Stimulated activated CD4-positive, alpha-beta T cell treated with anti-CD3 and anti-CD28 coated beads, TNF-alpha, amount 100 ng/mL, for 48 hours (primary cell): ENCODE results near the gene DDX20.

Experiments used
- DNase-seq, 3 donors: peaks; one replicate each; pipeline ENCODE4 v3.0.0-alpha.2; 2020; ENCODE audit warnings: low read depth in 3 of 3

DDX20 gene, protein sequence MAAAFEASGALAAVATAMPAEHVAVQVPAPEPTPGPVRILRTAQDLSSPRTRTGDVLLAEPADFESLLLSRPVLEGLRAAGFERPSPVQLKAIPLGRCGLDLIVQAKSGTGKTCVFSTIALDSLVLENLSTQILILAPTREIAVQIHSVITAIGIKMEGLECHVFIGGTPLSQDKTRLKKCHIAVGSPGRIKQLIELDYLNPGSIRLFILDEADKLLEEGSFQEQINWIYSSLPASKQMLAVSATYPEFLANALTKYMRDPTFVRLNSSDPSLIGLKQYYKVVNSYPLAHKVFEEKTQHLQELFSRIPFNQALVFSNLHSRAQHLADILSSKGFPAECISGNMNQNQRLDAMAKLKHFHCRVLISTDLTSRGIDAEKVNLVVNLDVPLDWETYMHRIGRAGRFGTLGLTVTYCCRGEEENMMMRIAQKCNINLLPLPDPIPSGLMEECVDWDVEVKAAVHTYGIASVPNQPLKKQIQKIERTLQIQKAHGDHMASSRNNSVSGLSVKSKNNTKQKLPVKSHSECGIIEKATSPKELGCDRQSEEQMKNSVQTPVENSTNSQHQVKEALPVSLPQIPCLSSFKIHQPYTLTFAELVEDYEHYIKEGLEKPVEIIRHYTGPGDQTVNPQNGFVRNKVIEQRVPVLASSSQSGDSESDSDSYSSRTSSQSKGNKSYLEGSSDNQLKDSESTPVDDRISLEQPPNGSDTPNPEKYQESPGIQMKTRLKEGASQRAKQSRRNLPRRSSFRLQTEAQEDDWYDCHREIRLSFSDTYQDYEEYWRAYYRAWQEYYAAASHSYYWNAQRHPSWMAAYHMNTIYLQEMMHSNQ

DNA sequence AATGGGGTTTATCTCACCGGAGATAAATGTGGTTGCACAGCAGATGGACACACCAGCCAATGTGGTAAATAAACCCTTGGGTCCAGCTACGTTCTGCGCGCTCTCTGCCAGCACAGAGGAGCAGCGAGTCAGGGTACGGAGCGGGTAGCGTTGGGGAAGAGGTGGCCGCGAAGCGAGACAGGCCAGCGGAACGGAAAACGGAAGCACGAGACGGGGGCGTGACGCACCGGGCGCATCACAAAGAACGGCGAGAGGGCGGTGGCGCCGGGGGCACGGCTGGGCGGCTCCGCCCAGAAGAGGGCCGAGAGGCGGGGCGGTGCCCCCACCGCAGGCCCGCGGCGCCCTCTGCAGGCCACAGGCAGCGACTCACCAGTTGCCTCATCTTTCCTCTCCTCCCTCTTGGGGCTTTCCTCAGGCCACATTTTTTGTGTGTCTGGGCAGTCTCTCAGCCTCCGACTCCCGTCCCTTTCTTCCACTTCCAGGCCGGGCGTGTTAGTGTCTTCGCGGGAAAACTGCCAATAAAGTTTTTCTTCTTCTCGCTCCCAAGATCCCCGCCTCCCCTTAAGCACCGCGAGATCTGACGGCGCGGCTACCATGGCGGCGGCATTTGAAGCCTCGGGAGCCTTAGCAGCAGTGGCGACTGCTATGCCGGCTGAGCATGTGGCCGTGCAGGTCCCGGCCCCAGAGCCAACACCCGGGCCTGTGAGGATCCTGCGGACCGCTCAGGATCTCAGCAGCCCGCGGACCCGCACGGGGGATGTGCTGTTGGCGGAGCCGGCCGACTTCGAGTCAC is at the start of gene DDX20:
Gene DDX20, plus strand, starts transcription at position 571 of the 793 bp plus-strand sequence. Its CDS starts 24 bp downstream, at position 595.
- DNase-seq, result peak; percentile 85 to 87 (median 86)

DNA sequence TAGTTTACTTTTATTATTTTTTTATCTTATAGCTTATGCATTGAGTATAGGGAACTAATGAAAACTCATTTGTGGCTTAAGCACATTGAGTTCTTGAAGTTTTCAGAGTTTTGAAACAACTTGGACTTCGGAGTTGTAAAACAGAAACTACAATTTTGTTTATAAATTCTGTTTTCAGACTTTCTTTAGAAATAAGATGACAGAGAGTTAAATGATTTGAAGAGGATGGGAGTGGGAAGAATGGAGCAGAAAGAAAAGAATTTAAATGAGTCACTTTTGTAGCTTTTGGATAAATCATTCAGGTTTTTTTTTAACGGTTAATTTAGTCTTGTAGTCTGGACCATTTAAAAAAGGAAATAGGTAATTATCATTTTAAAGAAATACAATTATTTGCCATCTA is 48.8 kb upstream of the DDX20 start:
- DNase-seq, result no peak

DNA sequence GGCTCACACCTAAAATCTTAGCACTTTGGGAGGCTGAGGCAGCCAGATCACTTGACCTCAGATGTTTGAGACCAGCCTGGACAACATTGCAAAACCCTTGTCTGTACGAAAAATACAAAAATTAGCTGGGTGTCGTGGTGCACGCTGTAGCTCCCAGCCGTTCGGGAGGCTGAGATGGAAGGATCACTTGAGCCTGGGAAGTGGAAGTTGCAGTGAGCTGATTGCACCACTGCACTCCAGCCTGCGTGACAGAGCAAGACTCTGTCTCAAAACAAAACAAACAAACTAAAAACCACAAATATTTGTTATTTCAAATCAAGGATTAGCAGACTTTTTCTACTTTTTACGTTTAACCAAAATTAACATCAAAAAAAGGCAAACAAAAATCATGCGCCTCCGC is 47.8 kb upstream of the DDX20 start:
- no peak for DNase-seq

DNA sequence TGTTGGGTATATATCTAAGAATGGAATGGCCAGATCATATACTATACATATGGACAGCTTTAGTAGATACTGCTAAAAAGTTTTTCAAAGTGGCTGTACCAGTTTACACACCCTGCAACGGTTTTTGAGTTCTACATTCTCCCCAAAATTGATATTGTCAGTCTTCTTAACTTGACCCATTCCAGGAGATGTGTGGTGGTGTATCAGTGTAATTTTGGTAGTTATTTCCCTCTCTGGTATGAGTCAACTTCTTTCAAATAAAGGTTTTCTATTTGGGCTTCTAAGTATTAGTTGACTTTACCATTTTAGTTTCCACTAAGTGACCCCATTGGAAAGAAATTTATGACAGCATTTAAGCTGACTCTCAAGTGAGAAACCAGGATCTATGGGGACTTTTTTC is 45.7 kb upstream of the DDX20 start:
- DNase-seq, result no peak

DNA sequence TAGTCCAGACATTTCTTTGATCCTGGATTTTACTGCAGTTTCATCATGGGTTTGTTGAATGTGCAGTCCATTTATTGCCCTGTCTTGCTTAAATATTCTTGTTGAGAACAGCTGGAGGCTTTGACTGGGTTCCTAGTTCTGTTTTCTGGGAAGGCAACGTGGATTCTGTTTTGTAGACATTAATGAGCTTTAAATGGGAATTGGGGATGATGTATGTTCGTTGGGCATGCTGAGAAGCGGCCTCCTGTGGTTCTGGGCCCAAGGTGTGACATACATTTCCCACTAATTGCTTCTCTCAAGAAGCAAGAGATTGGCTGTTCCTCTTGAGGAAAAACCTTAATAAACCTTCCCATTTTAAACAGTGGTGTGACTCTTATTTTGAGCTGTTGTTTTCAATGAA is 39.4 kb upstream of the DDX20 start:
- DNase-seq, result no peak

DNA sequence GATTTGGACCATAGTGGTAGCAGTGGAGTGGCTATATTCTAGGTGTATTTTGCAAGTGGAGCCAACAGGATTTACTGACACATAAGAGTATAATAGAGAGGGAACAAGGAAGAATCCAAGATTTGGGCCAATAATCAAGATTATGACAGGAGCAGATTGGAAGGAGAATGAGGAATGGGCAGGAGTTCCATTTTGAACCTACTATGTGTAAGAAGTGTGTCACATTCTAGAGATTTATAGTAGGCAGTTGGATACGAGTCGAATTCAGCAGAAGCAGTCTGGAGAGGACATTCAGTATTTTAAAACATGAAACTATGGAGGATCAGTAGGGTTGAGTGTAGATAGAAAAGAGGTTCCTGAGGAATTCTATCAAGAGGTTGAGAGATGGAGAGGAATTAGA is 38.3 kb upstream of the DDX20 start:
- no peak for DNase-seq

DNA sequence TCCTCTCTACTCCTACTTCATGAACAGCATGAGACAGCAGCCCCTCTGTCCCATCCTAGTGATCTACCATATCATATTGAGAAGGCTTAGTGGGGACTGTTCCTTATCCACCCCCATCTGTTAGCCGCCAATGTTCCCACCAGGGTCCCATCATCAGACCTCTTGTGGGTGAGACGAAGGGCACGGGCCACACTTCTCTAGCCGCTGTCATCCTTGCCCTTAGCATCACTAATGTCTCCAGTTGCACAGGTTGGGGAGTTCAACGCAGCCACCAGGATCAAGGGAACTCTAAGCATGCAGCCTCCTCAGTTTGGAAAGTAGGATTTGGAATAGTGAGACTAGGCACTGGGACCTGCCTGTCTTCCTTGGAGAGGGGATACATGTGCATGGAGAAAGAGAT is 36.6 kb upstream of the DDX20 start:
- DNase-seq, result no peak

DNA sequence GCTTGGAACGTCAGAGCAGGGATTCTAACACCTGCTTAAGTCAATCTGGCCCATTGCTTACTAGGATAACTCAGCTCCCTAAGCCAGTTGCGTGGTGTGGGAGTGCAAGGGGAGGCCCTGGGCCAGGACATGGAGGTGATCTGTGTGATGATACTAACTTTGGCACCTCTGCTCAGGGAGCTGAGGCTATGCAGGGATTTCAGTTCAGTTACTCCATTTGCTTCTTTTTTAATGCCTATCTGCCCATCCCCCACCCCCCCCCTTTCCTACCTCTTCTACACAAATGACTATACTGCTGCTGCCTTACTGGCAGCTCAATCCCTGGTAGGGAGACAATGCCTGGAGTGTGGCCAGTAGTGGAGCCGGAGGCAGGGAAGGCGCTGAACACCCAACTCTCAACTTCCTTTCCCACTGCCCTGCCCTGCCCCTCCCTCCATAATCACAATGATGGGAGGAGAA is 36.0 kb upstream of the DDX20 start:
- no peak for DNase-seq

DNA sequence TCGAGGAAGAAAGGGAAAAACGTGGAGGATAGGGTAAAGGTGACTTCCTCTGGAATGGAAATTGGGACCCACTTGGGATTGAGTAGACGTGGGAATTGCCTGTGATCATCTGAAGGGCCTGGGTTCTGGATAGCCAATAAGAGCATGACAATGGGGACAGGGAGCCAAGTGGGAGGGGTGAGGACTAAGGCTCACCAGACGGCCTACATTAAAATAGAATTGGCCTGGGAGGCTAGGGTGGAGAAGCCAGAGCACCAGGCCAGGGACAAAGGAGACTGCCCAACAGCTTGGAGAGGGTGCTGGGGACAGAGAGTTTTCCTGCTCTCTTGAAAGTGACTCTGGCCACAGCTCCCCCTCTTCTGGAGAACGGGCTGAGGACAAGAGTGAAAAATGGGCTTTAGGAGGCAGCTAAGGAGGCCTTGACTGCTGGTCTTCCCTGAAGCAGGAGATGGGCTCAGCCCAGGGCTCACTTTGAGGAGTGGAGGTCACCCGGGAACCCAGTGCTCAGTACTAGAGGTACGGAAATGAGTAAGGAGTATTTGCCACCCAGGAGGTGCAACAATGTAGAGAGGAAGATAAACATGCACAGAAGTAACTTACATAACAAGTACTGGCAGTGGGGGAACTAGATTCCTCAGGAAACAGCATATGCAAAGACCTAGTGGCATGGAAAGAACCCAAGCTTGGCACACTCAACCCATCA is 35.3 kb upstream of the DDX20 start:
- no peak for DNase-seq

DNA sequence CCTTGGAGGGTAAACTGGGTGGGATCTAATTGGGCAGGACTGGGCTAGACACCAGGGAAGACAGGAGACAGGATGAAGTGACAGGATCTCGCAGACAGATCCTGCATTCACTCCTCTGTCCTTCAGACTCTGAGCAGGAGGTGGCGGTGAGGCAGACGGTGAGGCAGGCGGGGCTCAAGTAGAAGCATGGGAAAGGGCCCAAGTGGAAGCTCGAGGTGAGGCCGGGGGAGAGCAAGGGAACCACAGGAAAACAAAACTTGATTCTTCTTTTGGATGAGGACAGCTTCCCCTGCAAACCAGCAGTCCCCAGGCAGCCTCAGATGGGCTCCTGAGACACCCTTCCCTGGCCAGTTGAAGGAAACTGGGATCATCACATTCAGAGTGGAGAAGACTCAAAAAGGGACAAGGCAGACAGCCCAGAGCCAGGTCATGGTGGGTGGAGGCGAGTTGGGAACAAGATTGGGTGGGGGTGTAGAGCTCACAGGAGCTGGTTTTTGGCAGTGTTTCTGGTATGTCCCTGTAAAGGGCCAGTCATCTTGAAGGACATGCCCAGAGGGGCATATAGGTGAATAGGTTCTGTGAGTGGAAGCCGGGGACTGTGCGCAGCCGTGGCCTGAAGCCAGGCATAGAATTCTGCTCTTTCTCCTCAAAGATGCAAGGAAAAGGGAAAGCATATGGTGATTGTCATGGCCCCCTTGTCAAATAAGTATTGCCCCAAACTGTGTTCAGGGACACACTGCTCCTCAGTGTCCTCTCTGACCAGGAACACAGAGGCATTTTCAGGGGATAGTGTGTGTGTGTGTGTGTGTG is 34.5 kb upstream of the DDX20 start:
- DNase-seq, result no peak

DNA sequence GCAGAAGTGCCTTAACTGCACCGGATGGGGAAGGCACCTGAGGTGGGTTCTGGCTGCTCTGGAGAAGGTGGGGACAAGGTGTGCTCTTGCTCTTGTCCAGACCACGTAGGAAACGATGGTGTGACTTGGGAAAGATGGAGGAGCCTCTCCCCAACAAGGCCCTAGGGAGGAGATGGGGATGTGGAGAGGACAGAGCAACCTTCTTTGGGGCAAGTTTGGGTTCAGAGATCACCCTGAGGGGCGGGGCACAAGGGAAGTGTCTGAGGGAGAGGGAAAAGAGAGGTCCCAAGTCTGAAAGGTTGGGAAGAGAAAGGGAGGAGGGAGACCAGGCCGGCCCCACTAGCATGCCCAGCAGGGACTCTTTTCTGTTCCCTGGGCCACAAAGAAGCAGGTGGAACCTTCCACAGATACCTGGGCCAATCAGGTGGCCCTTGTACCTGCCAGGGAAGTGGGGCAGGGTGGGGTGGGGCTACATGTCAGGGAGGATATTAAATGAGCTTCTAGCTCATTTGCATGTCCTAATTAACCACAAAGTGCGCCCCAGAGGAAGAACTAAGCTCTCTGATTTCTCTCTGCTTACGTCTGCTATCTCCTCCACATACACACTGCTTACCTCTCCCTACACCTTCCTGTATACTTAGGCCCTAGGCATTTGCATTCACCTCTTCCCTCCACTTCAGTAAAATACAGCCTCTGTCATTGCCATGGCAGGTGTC is 32.5 kb upstream of the DDX20 start:
- no peak for DNase-seq

DNA sequence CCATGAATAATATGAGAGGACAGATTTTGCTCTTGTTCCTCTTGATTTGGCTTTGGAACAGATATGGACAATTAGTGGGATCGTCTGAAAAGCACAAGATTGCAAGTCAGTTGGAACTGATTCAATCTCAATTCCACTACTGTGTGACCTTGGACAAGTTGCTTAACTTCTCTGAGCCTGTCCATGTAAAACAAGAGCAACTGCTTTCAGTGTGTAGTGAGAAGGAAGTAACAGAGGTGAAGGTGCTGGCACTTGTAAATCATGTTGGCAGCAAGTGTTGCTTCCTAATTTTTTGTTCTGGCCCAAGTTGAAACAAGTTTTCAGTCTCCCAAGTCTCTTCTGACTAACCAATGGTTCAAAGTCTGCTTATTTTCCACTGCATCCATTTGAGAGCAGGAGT is 31.8 kb upstream of the DDX20 start:
- no peak for DNase-seq

DNA sequence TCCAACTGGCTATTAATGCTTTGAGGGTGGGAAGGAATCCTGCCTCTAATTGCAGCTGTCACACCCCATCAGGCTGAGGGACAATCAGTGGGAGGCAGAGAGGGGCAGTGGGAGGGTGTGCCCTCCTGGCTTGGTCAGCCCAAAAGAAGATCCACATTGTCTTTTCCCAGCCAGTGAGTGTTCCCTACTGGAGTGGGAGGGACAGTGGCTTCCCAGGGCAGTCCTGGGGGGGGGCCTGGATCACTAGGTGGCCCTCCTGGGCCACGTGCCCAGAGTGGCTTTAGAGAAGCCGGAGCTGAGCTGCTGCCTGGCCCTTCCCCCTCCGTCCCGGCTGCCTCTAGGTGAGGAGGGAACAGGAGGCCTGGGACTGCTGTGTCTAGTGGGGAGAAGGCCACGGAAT is 30.5 kb upstream of the DDX20 start:
- DNase-seq, result no peak

DNA sequence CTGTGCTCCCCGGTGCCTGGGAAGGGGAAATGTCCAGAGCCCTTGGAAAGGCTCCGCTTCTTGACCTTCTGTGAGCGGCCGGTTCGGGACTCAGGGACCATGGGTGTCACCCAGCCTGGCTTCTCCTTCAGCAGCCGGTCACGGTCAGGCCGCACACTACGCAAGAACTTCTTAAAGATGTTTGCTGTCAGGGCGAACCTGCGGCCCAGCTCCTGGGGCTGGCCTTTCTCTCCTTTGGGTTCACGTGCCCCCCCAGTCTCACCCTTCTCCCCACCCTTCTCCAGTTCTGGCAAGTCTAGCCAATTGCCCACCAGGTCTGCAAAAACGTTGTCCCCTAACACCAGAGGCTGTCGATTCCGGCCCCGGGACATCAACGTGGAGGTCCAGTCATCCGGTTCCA is 28.6 kb upstream of the DDX20 start:
- DNase-seq, result no peak

DNA sequence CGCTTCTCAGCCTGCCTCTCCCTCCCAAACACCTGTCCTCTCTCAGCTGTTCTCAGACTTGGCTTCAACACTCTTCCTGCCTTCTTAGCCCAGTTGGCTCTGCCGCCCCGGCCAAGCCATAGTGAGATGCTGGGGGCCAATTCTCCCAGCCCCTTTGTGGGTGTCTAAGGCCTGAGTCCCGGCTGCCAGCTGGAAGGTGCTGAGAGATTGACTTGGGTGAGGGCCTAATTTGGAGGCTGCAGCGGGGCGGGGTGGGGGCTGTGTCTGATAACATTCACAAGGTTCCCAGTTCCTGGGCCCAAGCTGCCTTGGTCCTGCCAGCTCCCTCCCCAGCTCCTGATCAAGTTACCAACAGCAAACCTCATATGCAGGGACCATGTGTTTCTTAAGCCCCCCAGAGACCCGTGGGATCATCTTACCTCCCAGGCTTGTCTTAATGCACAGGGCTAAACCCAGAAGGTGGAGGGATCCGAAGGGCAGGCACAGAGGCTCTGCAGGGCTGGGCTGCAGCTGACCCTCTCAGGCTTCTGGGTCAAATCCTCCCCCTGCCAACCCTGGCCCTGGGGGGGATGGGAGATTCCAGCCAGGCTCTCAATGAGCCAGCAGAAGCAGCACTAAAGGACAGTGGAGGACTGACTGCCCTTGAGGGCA is 26.3 kb upstream of the DDX20 start:
- DNase-seq, result no peak

DNA sequence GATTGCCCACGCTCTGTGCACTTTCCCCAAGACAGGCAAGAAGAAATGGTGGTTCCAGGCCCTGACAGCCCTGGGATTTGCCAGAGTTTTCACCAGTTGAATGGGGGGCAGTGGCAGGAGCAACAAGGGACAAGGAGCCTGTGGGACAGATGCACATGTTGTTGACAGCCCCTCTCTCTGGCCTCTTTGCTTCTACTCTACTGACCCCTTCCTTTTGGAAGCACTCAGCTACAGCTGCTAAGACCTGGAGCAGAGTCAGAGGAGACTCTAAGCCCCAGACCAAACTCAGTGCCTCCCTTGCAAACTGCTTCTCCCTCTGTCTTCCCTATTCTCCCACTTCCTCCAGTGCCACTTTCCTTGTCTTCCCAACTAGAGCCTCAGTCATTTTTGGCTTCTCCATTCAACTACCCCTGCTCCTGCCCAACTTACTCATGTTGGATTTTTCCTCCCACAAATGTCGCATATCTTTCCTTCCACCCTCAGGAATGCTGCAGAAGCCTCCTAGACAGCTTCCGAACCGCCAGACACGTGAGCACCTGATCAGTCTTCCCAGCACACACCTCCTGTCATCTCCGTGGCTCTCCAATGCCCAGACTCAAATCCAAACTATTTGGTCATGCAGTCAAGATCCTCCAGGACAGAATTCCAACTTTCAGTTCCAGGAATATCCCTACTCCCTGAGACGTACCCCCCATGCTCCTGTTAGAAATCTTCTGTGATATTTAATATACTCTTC is 25.6 kb upstream of the DDX20 start:
- DNase-seq, result no peak

DNA sequence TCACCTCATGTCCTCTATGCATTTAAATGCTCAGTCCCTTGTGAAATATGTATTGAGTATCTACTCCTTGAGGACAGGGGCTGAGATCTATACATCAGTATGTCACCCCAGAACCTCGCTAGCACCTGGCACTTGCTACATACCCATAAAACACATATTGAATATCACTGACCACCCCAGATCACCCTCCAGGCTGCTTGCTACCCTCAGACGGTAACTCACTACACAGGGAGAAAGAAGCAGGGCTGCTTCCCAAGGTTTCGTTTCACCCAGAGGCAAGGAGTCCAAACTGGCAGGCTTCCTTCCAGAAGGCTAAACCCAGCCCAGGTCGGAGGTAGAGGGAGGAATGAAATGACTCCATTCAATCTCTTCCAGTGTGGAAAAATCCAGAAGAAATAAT is 25.0 kb upstream of the DDX20 start:
- no peak for DNase-seq

DNA sequence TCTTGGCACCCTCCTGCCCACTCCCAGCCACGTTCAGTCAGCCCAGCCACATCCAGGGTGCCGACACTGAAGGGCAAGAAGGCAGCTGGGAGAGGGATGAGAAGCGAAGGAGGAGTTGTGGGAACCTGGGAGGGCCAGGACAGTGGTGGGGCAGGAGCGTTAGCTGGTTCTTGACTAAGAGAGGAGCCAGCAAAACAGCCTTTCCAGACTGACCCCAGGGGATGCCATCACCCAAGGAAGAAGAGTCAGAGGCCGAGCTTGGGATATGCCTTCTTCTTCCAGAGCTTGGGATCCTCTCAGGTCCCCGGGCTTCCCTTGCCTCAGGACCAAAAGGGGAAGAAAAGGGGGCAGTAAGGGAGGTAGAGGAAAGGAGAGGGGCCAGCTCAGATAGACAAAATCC is 23.7 kb upstream of the DDX20 start:
- no peak for DNase-seq

DNA sequence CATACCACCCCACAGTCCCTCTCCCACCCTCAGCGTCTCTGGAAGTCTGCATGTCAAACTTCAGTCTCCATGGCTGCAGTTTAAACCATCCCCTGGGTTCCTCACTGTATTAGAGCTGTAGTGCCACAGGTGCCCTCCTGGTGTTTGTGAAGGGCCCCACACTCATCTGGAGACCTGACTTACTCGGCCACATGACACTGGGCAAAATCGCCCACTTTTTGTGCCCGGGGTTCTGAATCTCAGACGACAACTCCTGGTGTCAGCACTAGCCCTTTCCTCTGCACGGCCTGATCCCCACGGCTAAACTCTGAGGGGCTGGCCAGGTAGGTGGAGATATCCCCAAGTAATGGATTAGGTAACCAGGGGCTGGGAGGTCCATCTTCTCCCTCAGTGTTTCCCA is 23.0 kb upstream of the DDX20 start:
- DNase-seq, result no peak
